Fibroblast of lung (primary cell): ENCODE results near the gene NDOR1. TPM values are rescaled to one million over a fixed set of nuclear protein-coding genes. Genes with fewer than 3 reads are reported as not detected.

Experiments used
- DNase-seq, 2 donors: peaks; one replicate each; pipeline versions ENCODE4 v3.0.0 to v3.0.0-alpha.2; 2010; ENCODE audit warnings: low read depth in 2 of 2
- H2AFZ ChIP-seq: 2 replicates; pipeline ENCODE4 v1.5.1; 2012; ENCODE audit warnings: low read length, control low read depth, inconsistent platforms
- H3K27ac ChIP-seq: 2 replicates; pipeline ENCODE4 v1.5.1; 2011; ENCODE audit warnings: low read length, control low read depth; ENCODE audit not compliant: insufficient read depth
- H3K27me3 ChIP-seq: 2 replicates; pipeline ENCODE4 v1.5.1; 2011; ENCODE audit warnings: mild to moderate bottlenecking, low read length; ENCODE audit not compliant: control insufficient read depth, insufficient read depth
- H3K36me3 ChIP-seq: 2 replicates; pipeline ENCODE4 v1.5.1; 2011; ENCODE audit warnings: low read length; ENCODE audit not compliant: control insufficient read depth, insufficient read depth
- H3K4me1 ChIP-seq: 2 replicates; pipeline ENCODE4 v1.5.1; 2011; ENCODE audit warnings: low read length; ENCODE audit not compliant: control insufficient read depth, insufficient read depth; ENCODE audit errors: extremely low read depth
- H3K4me2 ChIP-seq: 2 replicates; pipeline ENCODE4 v1.5.1; 2011; ENCODE audit warnings: low read length, control low read depth; ENCODE audit not compliant: insufficient read depth; ENCODE audit errors: extremely low read depth
- H3K4me3 ChIP-seq, 4 experiments: fragments of 200-600 bp in 1 of 4; sonication (generic) in 1 of 4; replicated peaks in 1 of 4; 2 replicates each; pipeline ENCODE4 v1.5.1; 2011 to 2016; ENCODE audit warnings: low read length in 4 of 4, low read depth in 3 of 4, mild to moderate bottlenecking in 3 of 4, control low read depth in 2 of 4, inconsistent platforms in 1 of 4, mixed read lengths in 1 of 4; ENCODE audit not compliant: insufficient read depth in 1 of 4; ENCODE audit errors: control extremely low read depth in 1 of 4
- H3K79me2 ChIP-seq: 2 replicates; pipeline ENCODE4 v1.5.1; 2012; ENCODE audit warnings: mild to moderate bottlenecking, low read length, inconsistent platforms; ENCODE audit not compliant: control insufficient read depth, insufficient read depth
- H3K9ac ChIP-seq: 2 replicates; pipeline ENCODE4 v1.5.1; 2011; ENCODE audit warnings: mild to moderate bottlenecking, low read length, control low read depth; ENCODE audit not compliant: insufficient read depth
- H3K9me3 ChIP-seq: 2 replicates; pipeline ENCODE4 v1.5.1; 2012; ENCODE audit warnings: low read depth, low read length; ENCODE audit not compliant: control insufficient read depth, insufficient read depth
- H4K20me1 ChIP-seq: 2 replicates; pipeline ENCODE4 v1.5.1; 2011; ENCODE audit warnings: low read length; ENCODE audit not compliant: control insufficient read depth, insufficient read depth; ENCODE audit errors: extremely low read depth
- EZH2 ChIP-seq: IDR thresholded peaks from 2 replicates; pipeline ENCODE4 v1.5.1; 2012; ENCODE audit warnings: low read length, control low read depth, mild to moderate bottlenecking; ENCODE audit errors: missing control alignments
- polyA plus RNA-seq, 2 donors: library from polyadenylated mRNA; depleted of rRNA in 1 of 2; stranded (reverse) in 1 of 2; unstranded in 1 of 2; fragments of >200 nt; gene quantifications; 2 replicates each; pipeline ENCODE4 v1.2.1, GENCODE V29; 2011 to 2012; ENCODE audit warnings: missing spikeins in 1 of 2
- total RNA-seq: library from RNA; depleted of rRNA; stranded (reverse); fragments of >200 nt; gene quantifications from 2 replicates; pipeline ENCODE4 v1.2.1, GENCODE V29; 2014
- TF ChIP-seq, protein P1 (sequence below), 2 donors: IDR thresholded peaks in 1 of 2; conservative IDR thresholded peaks in 1 of 2; 1 replicate in 1 of 2; 2 replicates in 1 of 2; pipeline ENCODE4 v1.5.1; 2011 to 2012; ENCODE audit warnings: low read length in 2 of 2, control low read depth in 1 of 2, inconsistent platforms in 1 of 2, low read depth in 1 of 2, mild to moderate bottlenecking in 1 of 2

NDOR1 gene
- total and polyA plus RNA-seq, 2 donors (not counting 1 experiment from before 2014, with no cell fraction given): 2.4 to 3.1 TPM

DNA sequence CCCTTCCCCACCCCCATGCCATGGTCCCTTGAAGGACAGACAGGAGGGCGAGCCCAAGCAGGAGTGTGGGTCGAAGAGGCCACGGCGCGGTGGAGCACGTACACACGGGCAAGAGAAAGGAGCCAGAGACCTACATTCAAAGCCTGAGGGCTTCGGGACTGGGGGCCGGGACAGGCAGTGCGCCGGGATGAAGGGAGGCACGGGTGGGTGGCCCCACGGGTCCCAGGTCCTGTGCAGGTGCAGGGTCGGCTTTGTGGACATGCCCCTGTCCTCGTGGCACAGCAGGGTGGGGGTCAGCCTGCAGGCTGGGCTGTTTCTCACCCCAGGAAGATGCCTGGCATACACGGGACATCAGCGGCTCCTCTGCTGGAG is 45.5 kb upstream of the NDOR1 start:
- Histone ChIP-seq H3K4me3 (no peak overlapping the region), H3K9ac (no peak overlapping the region), H3K27me3 (peaks cover 41% of the 10 kb centered on the region), H3K4me2 (no peak overlapping the region), H3K9me3 (no peaks in the 10 kb centered on the region), H3K27ac (no peak overlapping the region), H4K20me1 (no peaks in the 10 kb centered on the region), H3K36me3 (no peaks in the 10 kb centered on the region), H3K4me1 (no peaks in the 10 kb centered on the region), H2AFZ (no peak overlapping the region), H3K79me2 (no peaks in the 10 kb centered on the region)
- DNase-seq: no peak
- no peak for TF ChIP-seq EZH2
- TF ChIP-seq, protein P1, sequence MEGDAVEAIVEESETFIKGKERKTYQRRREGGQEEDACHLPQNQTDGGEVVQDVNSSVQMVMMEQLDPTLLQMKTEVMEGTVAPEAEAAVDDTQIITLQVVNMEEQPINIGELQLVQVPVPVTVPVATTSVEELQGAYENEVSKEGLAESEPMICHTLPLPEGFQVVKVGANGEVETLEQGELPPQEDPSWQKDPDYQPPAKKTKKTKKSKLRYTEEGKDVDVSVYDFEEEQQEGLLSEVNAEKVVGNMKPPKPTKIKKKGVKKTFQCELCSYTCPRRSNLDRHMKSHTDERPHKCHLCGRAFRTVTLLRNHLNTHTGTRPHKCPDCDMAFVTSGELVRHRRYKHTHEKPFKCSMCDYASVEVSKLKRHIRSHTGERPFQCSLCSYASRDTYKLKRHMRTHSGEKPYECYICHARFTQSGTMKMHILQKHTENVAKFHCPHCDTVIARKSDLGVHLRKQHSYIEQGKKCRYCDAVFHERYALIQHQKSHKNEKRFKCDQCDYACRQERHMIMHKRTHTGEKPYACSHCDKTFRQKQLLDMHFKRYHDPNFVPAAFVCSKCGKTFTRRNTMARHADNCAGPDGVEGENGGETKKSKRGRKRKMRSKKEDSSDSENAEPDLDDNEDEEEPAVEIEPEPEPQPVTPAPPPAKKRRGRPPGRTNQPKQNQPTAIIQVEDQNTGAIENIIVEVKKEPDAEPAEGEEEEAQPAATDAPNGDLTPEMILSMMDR (conservative IDR thresholded peaks at IDR 0.05 in 1 of 2, IDR thresholded peaks at IDR 0.05 in 1 of 2; ENCODE audit: low read depth in 1 of 2, low read length in 2 of 2): no peak

DNA sequence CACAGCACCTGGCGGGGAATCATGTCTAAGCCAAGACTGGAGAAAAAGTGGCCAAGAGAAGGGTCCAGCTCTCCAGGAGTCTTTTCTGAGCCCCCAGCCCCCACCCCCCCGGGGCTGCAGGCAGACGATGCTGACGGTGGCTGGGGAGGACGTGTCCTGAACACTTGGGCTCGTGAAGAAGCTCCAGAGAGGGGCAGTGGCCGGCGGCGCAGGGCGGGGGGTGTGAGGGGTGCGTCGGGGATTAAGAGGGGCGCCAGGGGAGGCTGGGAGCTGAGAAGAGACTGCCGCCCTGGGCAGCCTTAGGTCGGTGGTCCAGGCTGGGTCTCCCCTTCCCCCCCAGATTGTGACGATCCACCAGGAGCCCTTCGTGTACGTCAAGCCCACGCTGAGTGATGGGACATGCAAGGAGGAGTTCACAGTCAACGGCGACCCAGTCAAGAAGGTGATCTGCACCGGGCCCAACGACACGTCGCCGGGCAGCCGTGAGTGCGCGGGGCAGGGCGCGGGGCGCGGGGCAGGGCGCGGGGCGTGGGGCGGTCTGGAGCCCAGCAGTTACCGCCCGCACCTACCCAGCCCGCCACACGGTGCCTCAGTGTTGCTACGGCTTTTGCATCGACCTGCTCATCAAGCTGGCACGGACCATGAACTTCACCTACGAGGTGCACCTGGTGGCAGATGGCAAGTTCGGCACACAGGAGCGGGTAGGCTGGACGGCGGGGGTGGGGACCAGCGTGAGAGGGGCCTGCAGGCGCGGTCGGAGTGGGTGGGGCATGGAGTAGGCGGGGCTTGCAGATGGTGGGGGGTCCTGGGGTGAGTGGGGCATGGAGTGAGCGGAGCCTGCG is 44.6 kb upstream of the NDOR1 start:
- Histone ChIP-seq H3K9ac (no peak overlapping the region), H3K27ac (no peak overlapping the region), H4K20me1 (no peaks in the 10 kb centered on the region), H3K36me3 (no peaks in the 10 kb centered on the region), H2AFZ (no peak overlapping the region), H3K27me3 (peaks cover 37% of the 10 kb centered on the region), H3K9me3 (no peaks in the 10 kb centered on the region), H3K4me3 (no peak overlapping the region), H3K79me2 (no peaks in the 10 kb centered on the region), H3K4me2 (no peak overlapping the region), H3K4me1 (no peaks in the 10 kb centered on the region)
- no peak for DNase-seq
- TF ChIP-seq EZH2: peak; percentile 58
- TF ChIP-seq, protein P1 (conservative IDR thresholded peaks at IDR 0.05 in 1 of 2, IDR thresholded peaks at IDR 0.05 in 1 of 2; ENCODE audit: low read depth in 1 of 2, low read length in 2 of 2): no peak

DNA sequence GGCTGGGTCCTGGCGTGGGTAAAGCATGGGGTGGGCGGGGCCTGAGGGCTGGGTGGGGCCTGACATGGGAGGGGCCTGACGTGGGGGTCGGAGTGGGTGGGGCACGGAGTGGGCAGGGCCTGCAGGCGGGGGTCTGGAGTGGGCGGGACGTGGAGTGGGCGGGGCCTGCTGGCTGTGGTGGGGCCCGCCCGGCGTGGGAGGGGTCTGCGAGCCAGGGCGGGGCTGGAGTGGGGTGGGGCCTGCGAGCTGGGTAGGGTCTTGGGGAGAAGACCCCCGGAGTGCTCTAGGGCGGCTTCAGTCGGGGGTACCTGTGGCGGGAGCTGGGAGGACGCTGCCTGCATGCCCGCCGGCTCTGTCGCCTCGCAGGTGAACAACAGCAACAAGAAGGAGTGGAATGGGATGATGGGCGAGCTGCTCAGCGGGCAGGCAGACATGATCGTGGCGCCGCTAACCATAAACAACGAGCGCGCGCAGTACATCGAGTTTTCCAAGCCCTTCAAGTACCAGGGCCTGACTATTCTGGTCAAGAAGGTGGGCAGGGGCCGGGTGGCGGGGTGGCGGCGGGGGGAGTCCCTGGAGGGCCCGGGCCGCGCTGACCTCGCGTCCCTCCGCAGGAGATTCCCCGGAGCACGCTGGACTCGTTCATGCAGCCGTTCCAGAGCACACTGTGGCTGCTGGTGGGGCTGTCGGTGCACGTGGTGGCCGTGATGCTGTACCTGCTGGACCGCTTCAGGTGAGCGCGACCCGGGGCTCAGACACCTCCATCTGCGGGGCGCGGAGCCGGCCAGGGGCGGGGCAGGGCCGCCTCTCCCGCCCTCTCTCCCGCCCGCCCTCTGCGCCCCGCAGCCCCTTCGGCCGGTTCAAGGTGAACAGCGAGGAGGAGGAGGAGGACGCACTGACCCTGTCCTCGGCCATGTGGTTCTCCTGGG is 43.7 kb upstream of the NDOR1 start:
- no peaks in the 10 kb centered on the region for H4K20me1 ChIP-seq
- H3K27ac ChIP-seq: no peak overlapping the region
- TF ChIP-seq, protein P1 (conservative IDR thresholded peaks at IDR 0.05 in 1 of 2, IDR thresholded peaks at IDR 0.05 in 1 of 2; ENCODE audit: low read depth in 1 of 2, low read length in 2 of 2): no peak
- peak; percentile 61 for TF ChIP-seq EZH2
- no peak overlapping the region for H3K9ac ChIP-seq
- no peaks in the 10 kb centered on the region for H3K9me3 ChIP-seq
- H2AFZ ChIP-seq: no peak overlapping the region
- no peak for DNase-seq
- no peaks in the 10 kb centered on the region for H3K79me2 ChIP-seq
- no peak overlapping the region for H3K4me3 ChIP-seq
- H3K36me3 ChIP-seq: no peaks in the 10 kb centered on the region
- H3K4me1 ChIP-seq: no peaks in the 10 kb centered on the region
- H3K27me3 ChIP-seq: peaks cover 42% of the 10 kb centered on the region
- H3K4me2 ChIP-seq: no peak overlapping the region
